ENCODE measurements around the gene ONECUT3. TPM values are rescaled to one million over a fixed set of nuclear protein-coding genes. Genes with fewer than 3 reads are reported as not detected.
"Not testable (repeated sequence)": the region's sequence is repeated elsewhere in the genome, so short reads cannot be mapped to it uniquely, and the experiment has no call there.

ONECUT3 gene
- total RNA-seq, 2 donors from 2014 or later = not detected

- Mint-ChIP-seq H3K4me1 (ENCODE audit: low read depth in 2 of 2) (no peaks in the 10 kb centered on the region), H3K27ac (no peak overlapping the region), H3K27me3 (peaks cover 0 to 3% of the 10 kb centered on the region in 2 donors), H3K36me3 (no peaks in the 10 kb centered on the region), H3K4me3 (no peak overlapping the region), H3K9me3 (no peaks in the 10 kb centered on the region)
- ATAC-seq = no peak
- no peak for DNase-seq (ENCODE audit: low spot score)
Observed at GRCh38 chr19:1790054-1790792, 36.9 kb downstream of the ONECUT3 start.

GRCh38 chr19:1791879-1792278 lies 38.6 kb downstream of the ONECUT3 start:
- H3K9me3 Mint-ChIP-seq = no peaks in the 10 kb centered on the region
- peaks cover 0 to 6% of the 10 kb centered on the region in 2 donors for H3K27me3 Mint-ChIP-seq
- H3K27ac Mint-ChIP-seq = no peak overlapping the region
- no peaks in the 10 kb centered on the region for H3K36me3 Mint-ChIP-seq
- H3K4me3 Mint-ChIP-seq = no peak overlapping the region
- ATAC-seq (no peak), DNase-seq (ENCODE audit: low spot score) (no peak)
- peaks cover 0 to 6% of the 10 kb centered on the region in 2 donors for H3K4me1 Mint-ChIP-seq (ENCODE audit: low read depth in 2 of 2)

GRCh38 chr19:1794424-1795172 lies 41.3 kb downstream of the ONECUT3 start:
- no peak overlapping the region for H3K4me3 Mint-ChIP-seq

GRCh38 chr19:1796395-1797142 lies 43.3 kb downstream of the ONECUT3 start:
- DNase-seq (ENCODE audit: low spot score) = no peak
- Mint-ChIP-seq H3K4me1 (ENCODE audit: low read depth in 2 of 2) (peaks cover 0 to 6% of the 10 kb centered on the region in 2 donors), H3K4me3 (no peak overlapping the region), H3K27me3 (peaks cover 0 to 6% of the 10 kb centered on the region in 2 donors), H3K36me3 (no peaks in the 10 kb centered on the region), H3K9me3 (no peaks in the 10 kb centered on the region), H3K27ac (no peak overlapping the region)
- ATAC-seq = peak in 1 of 2 donors; percentile 16

More at GRCh38 chr19:1794424-1795172, 41.3 kb downstream of the ONECUT3 start:
- ATAC-seq (no peak), DNase-seq (ENCODE audit: low spot score) (no peak)
- Mint-ChIP-seq H3K4me1 (ENCODE audit: low read depth in 2 of 2) (peaks cover 0 to 6% of the 10 kb centered on the region in 2 donors), H3K36me3 (no peaks in the 10 kb centered on the region), H3K27me3 (peaks cover 0 to 6% of the 10 kb centered on the region in 2 donors), H3K9me3 (no peaks in the 10 kb centered on the region), H3K27ac (no peak overlapping the region)

- not testable (repeated sequence) for H3K9me3 Mint-ChIP-seq; H3K27ac Mint-ChIP-seq; H3K27me3 Mint-ChIP-seq; DNase-seq (ENCODE audit: low spot score); H3K4me3 Mint-ChIP-seq; H3K4me1 Mint-ChIP-seq (ENCODE audit: low read depth in 2 of 2); H3K36me3 Mint-ChIP-seq; ATAC-seq
Observed at GRCh38 chr19:1797313-1797712, 44.0 kb downstream of the ONECUT3 start.

- Mint-ChIP-seq H3K27ac (no peak overlapping the region), H3K9me3 (no peaks in the 10 kb centered on the region), H3K36me3 (no peaks in the 10 kb centered on the region), H3K4me3 (no peak overlapping the region), H3K27me3 (peaks cover 0 to 6% of the 10 kb centered on the region in 2 donors), H3K4me1 (ENCODE audit: low read depth in 2 of 2) (peaks cover 0 to 6% of the 10 kb centered on the region in 2 donors)
- DNase-seq (ENCODE audit: low spot score) (no peak), ATAC-seq (no peak)
Observed at GRCh38 chr19:1799695-1800342, 46.5 kb downstream of the ONECUT3 start.

- DNase-seq (ENCODE audit: low spot score) (no peak), ATAC-seq (no peak)
- no peak overlapping the region for H3K4me3 Mint-ChIP-seq
- H3K27me3 Mint-ChIP-seq = no peaks in the 10 kb centered on the region
- H3K4me1 Mint-ChIP-seq (ENCODE audit: low read depth in 2 of 2) = no peaks in the 10 kb centered on the region
- no peaks in the 10 kb centered on the region for H3K9me3 Mint-ChIP-seq
- H3K36me3 Mint-ChIP-seq = no peaks in the 10 kb centered on the region
- no peak overlapping the region for H3K27ac Mint-ChIP-seq
Observed at GRCh38 chr19:1804858-1805257, 51.6 kb downstream of the ONECUT3 start.

- ATAC-seq (no peak), DNase-seq (ENCODE audit: low spot score) (no peak)
- no peak overlapping the region for H3K4me3 Mint-ChIP-seq
- H3K9me3 Mint-ChIP-seq = no peaks in the 10 kb centered on the region
- no peaks in the 10 kb centered on the region for H3K36me3 Mint-ChIP-seq
- no peaks in the 10 kb centered on the region for H3K27me3 Mint-ChIP-seq
- H3K27ac Mint-ChIP-seq = no peak overlapping the region
- H3K4me1 Mint-ChIP-seq (ENCODE audit: low read depth in 2 of 2) = no peaks in the 10 kb centered on the region
Observed at GRCh38 chr19:1805401-1806183, 52.3 kb downstream of the ONECUT3 start.

GRCh38 chr19:1806184-1807029 lies 53.1 kb downstream of the ONECUT3 start:
- no peak overlapping the region for H3K27ac Mint-ChIP-seq
- H3K4me3 Mint-ChIP-seq = no peak overlapping the region
- no peaks in the 10 kb centered on the region for H3K27me3 Mint-ChIP-seq
- H3K36me3 Mint-ChIP-seq = no peaks in the 10 kb centered on the region
- ATAC-seq = no peak
- peaks cover 0 to 2% of the 10 kb centered on the region in 2 donors for H3K4me1 Mint-ChIP-seq (ENCODE audit: low read depth in 2 of 2)
- no peaks in the 10 kb centered on the region for H3K9me3 Mint-ChIP-seq
- DNase-seq (ENCODE audit: low spot score) = no peak

GRCh38 chr19:1807030-1807694 lies 53.9 kb downstream of the ONECUT3 start:
- DNase-seq (ENCODE audit: low spot score) (no peak), ATAC-seq (no peak)
- Mint-ChIP-seq H3K4me1 (ENCODE audit: low read depth in 2 of 2) (peaks cover 0 to 2% of the 10 kb centered on the region in 2 donors), H3K4me3 (no peak overlapping the region), H3K9me3 (no peaks in the 10 kb centered on the region), H3K36me3 (no peaks in the 10 kb centered on the region), H3K27me3 (no peaks in the 10 kb centered on the region), H3K27ac (no peak overlapping the region)

- Mint-ChIP-seq H3K4me1 (ENCODE audit: low read depth in 2 of 2) (peaks cover 6 to 8% of the 10 kb centered on the region in 2 donors), H3K9me3 (no peaks in the 10 kb centered on the region), H3K27me3 (no peaks in the 10 kb centered on the region), H3K27ac (no peak overlapping the region), H3K4me3 (no peak overlapping the region), H3K36me3 (no peaks in the 10 kb centered on the region)
- ATAC-seq (no peak), DNase-seq (ENCODE audit: low spot score) (no peak)
Observed at GRCh38 chr19:1807695-1808394, 54.5 kb downstream of the ONECUT3 start.
